GM06990 (cell line): ENCODE results near the gene AKAP6.

Experiments
- DNase-seq: peaks from one replicate; pipeline ENCODE4 v3.0.0-alpha.2; 2011; ENCODE audit not compliant: insufficient read length; ENCODE audit errors: extremely low read depth
- H3K27me3 ChIP-seq: replicated peaks from 2 replicates; pipeline ENCODE4 v1.6.0; 2011; ENCODE audit warnings: low read length; ENCODE audit not compliant: control insufficient read depth, insufficient read depth
- H3K36me3 ChIP-seq: 2 replicates; pipeline ENCODE4 v1.5.1; 2011; ENCODE audit warnings: low read length; ENCODE audit not compliant: control insufficient read depth, insufficient read depth
- H3K4me3 ChIP-seq: replicated peaks from 2 replicates; pipeline ENCODE4 v1.5.1; 2011; ENCODE audit warnings: low read depth, mild to moderate bottlenecking, control low read depth, low read length
- CTCF ChIP-seq: IDR thresholded peaks from 2 replicates; pipeline ENCODE4 v1.5.1; 2011; ENCODE audit warnings: low read length, control low read depth, mild to moderate bottlenecking, inconsistent platforms; ENCODE audit not compliant: insufficient read depth, poor library complexity, severe bottlenecking

Gene AKAP6

GRCh38 chr14:32559048-32559447 is 229.9 kb downstream of the AKAP6 start:
- H3K27me3 ChIP-seq = no peaks in the 10 kb centered on the region
- H3K4me3 ChIP-seq = no peak overlapping the region
- no peaks in the 10 kb centered on the region for H3K36me3 ChIP-seq
- DNase-seq = no peak
- TF ChIP-seq CTCF = no peak

- H3K27me3 ChIP-seq = no peaks in the 10 kb centered on the region
- H3K4me3 ChIP-seq = no peak overlapping the region
- no peak for DNase-seq
- H3K36me3 ChIP-seq = no peaks in the 10 kb centered on the region
- TF ChIP-seq CTCF = no peak
Measured at GRCh38 chr14:32559590-32559989, 230.5 kb downstream of the AKAP6 start.

- no peaks in the 10 kb centered on the region for H3K36me3 ChIP-seq
- no peaks in the 10 kb centered on the region for H3K27me3 ChIP-seq
- no peak for DNase-seq
- H3K4me3 ChIP-seq = no peak overlapping the region
- peak; percentile 76 for TF ChIP-seq CTCF
Measured at GRCh38 chr14:32560209-32560857, 231.2 kb downstream of the AKAP6 start.

GRCh38 chr14:32561520-32561919 is 232.4 kb downstream of the AKAP6 start:
- no peak for TF ChIP-seq CTCF
- no peaks in the 10 kb centered on the region for H3K27me3 ChIP-seq
- no peak overlapping the region for H3K4me3 ChIP-seq
- H3K36me3 ChIP-seq = no peaks in the 10 kb centered on the region
- no peak for DNase-seq

- Histone ChIP-seq H3K36me3 (no peaks in the 10 kb centered on the region), H3K4me3 (no peak overlapping the region), H3K27me3 (no peaks in the 10 kb centered on the region)
- TF ChIP-seq CTCF = no peak
- DNase-seq = no peak
Measured at GRCh38 chr14:32564596-32564995, 235.5 kb downstream of the AKAP6 start.

- Histone ChIP-seq H3K4me3 (no peak overlapping the region), H3K27me3 (no peaks in the 10 kb centered on the region)
Measured at GRCh38 chr14:32565256-32565655, 236.2 kb downstream of the AKAP6 start.

More at GRCh38 chr14:32565256-32565655, 236.2 kb downstream of the AKAP6 start:
- no peak for DNase-seq
- no peaks in the 10 kb centered on the region for H3K36me3 ChIP-seq
- no peak for TF ChIP-seq CTCF
